ENCODE measurements around the gene BACH2. TPM values are rescaled to one million over a fixed set of nuclear protein-coding genes. Genes with fewer than 3 reads are reported as not detected.
"Not testable (repeated sequence)": the region's sequence is repeated elsewhere in the genome, so short reads cannot be mapped to it uniquely, and the experiment has no call there.

Gene BACH2
- total RNA-seq, 1 donor from 2014 or later: 4.3 TPM

DNA sequence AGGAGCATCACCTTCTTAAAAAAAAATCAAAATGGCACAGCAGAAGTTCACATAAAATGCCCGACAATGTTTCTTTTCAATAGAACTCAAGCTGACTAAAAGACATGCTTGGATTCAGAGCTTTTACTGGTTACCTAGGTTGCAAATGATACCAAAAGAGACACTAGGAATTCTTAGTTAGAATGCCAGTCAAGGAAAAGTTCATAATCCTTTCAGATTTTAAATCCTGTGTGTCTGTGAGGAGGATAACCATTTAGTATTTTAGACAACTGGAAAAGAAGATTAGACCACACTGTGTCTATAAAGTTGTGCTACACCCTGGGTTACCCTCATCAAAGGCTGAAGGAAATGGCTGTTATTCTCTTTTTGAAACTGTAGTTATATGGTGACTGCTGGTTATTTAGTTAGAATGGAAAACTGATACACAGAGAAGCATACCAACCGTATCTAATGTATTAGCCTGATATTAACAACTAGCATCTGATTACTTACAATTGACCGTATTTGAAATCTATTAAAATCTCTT, 262.8 kb downstream of the BACH2 start:
- DNase-seq (ENCODE audit: low spot score): no peak

DNA sequence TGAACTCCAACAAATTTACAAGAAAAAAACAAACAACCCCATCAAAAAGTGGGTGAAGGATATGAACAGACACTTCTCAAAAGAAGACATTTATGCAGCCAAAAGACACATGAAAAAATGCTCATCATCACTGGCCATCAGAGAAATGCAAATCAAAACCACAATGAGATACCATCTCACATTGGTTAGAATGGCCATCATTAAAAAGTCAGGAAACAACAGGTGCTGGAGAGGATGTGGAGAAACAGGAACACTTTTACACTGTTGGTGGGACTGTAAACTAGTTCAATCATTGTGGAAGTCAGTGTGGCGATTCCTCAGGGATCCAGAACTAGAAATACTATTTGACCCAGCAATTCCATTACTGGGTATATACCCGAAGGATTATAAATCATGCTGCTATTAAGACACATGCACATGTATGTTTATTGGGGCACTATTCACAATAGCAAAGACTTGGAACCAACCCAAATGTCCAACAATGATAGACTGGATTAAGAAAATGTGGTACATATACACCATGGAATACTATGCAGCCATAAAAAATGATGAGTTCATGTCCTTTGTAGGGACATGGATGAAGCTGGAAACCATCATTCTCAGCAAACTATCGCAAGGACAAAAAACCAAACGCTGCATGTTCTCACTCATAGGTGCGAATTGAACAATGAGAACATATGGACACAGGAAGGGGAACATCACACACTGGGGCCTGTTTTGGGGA, 264.0 kb downstream of the BACH2 start:
- not testable (repeated sequence) for DNase-seq (ENCODE audit: low spot score)

DNA sequence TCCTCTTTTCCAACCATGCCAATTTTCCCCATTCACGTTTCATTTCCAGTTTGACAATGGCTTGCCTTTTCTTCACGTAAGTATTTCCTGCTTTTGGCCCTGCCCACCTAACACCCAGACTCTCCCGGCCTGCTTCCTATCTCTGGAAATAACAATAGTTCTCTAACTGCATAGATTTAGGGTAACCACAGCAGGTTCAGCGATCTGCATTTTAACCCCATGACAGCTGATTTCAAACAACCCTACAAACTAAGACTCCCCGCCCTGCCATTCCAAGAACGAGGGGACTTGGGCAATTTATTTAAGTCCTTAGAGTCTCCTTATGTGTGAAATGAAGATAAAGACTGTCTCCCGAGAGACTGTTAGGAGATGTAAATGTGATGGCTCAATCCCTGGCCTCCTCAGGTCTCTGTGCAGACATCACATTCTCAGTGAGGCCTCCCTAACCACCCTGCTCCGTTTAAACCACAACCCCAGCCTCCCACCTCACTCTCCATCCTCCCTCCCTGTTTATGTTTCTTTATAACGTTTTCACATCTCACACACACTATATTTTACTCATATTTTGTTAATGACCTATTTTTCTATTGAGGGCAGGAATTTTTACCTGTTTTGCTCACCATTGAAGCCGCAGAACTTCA, 267.5 kb downstream of the BACH2 start:
- no peak for DNase-seq (ENCODE audit: low spot score)

DNA sequence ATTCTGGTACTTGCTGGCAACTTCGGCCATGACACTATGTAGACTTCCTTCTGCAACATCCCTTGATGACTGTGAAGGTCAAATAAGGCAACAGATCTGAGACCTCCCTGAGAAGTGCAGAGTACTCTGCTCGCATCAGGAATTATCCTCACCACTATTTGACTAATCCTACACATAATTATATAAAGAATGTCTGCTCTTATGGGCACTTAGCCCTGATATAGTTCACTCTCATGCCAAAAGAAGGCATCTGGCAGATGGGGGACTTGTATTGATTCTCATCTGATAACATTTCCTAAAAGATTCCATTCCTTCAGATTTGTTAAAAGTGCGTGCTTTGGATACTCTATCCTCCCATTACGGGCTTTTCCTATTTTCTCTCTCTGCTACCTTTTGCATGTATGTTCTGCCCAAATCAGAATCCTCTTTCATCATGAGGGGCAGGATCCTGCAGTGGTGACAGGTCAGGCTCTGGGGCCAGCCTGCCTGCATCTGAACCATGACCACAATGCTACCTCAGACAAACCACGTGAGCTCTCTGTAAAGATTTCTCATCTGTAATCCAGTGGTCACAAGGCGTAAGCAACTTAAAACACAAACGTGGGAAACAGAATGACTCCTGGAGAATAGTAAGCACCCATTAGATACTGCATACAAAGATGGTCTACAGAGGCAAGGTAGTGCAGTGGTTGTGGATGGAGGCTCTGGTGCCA, 268.4 kb downstream of the BACH2 start:
- no peak for DNase-seq (ENCODE audit: low spot score)

DNA sequence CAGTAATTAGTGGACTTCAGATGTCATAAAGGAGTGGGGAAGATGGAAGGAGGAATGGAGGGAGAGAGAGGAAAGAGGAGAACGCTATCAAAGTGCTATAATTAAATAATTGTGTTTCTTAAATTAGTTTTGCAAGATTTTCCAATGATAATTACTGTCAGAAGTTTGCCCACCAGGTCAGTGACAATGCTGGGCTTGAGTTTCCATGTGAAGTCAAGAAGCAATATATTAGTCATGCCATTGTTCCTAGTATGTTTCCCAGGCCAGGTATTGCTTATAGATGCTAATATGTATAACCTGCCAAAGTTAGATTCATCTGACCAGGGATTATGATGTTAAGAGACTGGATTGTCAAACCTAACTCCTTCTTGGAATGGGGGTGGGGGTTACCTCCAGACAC, 270.4 kb downstream of the BACH2 start:
- DNase-seq (ENCODE audit: low spot score): no peak

DNA sequence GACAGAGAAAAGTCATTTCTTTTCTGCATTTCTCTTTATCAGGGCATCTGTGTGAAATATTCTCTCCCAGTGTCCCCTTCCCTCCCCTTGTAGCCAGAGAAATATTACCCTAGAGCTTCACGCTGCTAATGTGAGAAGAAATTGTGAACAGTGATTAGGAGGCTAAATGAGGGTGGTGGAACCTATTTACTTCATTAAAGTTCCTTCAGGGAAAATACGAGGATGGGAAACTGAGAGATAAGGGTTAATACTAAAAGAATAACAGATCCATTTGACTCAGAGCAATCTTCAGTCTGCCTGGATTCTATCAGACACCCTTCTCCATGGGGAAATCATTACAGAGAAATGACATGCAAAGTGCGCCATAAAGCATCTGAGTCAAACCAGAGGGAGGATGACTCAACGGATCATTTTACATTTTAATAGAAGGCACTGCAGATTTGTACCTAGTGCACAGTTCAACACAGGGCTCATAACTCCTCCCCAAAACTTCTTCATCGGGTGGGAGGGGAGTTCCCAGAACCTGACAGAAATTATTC, 271.1 kb downstream of the BACH2 start:
- no peak for DNase-seq (ENCODE audit: low spot score)

DNA sequence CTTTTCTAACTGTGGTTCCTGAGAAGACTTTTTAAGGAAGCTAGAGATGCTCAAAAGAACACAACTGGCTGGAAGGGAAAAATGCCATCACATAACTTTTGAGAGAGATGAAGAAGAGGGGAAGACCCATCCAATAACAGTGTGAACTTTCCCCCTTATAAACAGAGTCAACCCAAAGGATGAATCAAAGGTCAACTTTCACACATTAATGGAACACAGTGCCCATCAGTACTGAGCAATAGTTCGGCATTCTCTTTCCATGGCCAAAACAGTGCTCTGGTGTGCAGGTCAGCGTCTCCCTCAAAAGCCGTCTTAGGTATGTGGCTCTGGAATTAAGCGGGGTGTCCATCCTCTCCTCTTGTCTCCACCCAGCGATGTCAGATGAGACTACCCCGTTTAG, 272.0 kb downstream of the BACH2 start:
- DNase-seq (ENCODE audit: low spot score): no peak

DNA sequence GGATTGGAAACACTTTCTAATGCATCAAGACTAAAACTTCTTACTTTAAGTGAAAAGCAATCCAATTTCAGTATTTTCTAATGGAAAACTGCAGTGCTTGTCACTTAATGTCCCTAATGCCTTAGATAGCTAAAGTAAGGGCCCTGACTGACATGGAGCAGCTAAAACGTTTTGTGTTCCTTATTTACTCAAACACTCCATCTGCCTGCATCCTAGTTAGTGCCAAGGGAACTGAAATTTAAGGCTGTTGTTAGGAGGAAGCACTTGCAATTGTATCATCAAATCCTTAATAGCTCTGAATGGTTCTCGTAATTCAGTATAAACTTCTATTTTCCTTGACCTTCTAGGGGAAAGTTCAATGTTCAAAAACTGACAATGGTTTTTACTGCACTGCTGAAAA, 274.9 kb downstream of the BACH2 start:
- DNase-seq (ENCODE audit: low spot score): no peak

DNA sequence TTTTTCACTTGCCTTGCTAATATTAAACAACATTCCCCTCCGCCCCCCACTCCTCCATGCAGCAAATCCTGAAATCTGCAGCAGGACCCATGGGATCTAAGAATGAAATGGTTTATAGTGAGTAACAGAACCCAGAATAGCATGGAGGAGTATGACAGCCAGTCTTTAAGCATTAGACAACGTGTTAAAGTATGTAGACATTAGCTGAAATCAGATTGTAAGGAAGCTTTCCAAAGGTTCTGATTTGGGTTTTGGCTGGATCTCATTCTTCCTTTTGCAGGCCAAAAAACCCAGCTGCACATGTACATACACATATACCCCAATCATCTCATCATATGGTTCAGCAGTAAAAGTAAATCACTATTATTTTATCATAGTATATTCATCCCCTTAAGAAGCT, 275.9 kb downstream of the BACH2 start:
- DNase-seq (ENCODE audit: low spot score): no peak

DNA sequence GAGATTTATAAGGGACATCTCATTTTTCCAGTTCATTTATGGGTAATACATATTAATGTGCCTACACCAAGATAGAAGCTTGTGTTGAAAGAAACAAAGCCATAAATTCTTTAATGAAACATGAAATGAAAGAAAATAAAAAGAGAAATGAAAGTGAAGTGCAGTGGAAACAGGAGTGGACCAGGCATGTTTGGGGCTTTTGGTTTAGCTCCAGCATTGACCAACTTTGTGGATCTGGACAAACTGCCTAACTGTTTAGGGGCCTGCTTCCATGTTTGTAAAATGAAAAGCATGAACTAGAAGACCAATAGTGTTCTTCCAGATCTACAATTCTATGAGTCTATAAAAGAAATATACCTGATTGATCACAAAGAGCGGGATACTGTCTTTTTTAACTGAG, 277.4 kb downstream of the BACH2 start:
- DNase-seq (ENCODE audit: low spot score): no peak

DNA sequence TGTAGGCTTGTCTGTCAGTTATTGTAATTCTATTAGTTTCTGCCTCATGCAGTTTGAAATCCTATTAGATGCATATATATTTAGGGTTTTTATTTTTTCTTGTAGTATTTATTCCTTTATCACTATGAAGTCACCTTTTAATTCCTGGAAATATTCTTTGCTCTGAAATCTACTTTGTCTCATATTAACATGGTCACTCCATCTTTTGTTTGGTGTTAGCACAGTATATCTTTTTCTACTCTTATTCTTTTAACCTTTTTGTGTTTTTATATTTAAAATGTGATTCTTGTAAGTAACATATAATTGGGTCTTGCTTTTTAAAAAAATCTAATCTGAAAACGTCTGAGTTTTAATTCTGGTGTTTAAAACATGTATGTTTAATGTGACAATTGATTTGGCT, 280.8 kb downstream of the BACH2 start:
- DNase-seq (ENCODE audit: low spot score): no peak

DNA sequence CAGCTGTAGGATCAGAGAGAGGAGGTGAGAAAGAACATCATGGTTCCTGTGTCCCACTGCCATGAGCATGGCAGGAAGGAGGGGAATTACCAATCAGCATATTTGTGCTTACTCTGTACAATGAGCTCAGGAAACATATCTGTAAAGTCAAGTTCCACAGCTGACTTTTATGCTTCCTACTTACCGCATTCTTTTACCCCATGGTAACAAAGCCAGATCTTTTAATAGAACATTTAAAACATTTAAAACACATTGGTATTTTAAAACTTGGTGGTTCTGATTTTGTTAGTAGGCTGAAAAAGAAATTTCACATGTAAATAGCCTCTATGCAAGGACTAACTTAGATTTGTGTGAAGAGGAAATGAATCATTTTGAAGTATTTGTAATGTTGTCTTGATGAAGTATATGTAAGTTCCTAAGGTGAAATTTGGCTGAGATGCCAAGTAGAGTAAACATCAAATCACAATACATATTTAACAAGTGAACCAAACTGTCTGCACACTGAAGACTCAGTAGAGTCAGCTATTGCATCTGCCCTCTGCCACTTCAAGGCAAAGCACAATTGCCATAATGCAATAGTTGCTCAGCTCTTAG, 287.6 kb downstream of the BACH2 start:
- DNase-seq (ENCODE audit: low spot score): no peak

DNA sequence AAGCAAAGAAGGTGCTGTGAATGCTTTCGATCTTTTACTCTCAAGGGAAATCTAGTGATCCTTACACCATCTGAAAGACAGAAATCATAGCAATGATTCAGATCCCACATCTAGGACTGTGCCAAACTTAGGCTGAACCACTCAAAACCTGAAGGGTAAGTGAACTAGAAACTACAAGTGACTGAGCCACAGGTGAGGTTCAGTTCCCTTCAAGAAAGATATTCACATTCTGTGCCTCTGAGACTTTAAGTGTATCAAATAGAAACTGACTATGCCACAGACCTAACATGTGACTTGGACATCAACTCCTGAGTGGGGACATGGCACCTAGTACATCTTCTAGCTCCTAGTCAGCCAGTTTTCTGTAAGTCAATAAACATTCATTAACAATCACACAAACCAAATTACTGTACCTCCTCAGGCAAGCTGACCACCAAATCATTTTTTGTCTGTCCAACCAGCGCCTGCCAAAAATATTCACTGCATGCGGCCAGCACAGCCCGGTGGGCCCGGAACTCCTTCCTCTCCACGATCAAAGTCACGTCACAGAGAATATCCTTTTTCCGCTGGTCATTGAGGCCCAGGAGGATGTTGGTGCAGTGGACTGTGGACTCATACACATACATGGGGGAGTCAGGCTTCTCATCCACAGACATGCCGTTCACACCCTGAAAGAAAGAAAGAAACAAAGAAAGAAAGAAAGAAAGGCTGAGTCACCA, 288.3 kb downstream of the BACH2 start:
- DNase-seq (ENCODE audit: low spot score): no peak

DNA sequence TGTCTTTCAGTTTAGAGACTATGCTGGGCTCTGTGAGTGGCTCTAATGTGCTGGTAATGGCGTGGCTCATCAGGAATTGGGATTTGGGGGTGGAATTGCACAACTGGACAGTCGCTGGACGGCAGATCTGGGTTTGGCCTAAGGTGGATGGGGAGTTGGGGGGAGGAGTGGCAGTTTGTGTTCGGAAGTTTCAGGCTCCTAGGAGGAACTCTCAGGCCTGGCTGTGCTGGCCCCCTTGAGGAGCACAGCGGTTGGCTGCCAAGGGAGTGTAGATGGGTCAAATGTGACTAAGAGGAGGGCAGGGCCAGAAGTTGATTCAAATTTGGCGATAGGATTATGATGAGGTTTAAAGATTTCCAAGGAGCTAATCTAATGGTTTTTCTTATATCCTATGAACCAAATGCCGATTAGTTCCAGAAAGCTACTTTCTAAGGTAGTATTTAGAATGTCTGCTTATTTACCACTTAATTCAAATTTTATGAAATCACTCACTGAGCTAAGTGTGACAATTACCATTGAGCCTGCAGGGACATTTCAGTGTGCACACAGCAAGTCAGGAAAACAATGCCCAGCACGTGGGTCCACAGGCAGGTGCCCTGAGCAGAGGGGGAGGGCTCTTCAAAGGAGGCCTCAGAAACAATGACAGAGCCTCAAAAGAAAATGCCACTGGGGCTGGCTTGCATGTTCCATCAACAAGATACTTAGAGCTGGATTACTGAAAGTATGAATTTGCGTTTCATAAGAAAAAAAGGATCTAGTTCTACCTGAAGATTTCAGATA, 291.4 kb downstream of the BACH2 start:
- DNase-seq (ENCODE audit: low spot score): no peak

DNA sequence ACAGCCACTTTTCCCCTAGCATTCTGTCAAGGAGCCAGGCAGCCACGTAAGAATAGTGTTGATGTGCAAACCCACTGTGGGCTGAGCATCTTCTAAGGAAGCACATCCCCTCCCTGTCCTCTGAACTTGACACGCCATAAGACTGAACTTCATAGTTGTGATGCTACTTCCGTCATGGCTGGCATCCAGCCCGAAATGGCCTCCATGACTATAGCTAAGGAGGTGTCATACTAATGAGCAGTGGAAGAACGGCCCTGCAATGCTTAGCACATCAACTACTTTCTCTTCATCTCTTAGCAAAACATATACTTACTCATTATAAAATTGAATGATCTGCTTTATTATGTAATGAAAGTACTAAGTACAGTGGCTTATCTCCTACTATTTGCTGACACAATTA, 292.1 kb downstream of the BACH2 start:
- DNase-seq (ENCODE audit: low spot score): no peak

DNA sequence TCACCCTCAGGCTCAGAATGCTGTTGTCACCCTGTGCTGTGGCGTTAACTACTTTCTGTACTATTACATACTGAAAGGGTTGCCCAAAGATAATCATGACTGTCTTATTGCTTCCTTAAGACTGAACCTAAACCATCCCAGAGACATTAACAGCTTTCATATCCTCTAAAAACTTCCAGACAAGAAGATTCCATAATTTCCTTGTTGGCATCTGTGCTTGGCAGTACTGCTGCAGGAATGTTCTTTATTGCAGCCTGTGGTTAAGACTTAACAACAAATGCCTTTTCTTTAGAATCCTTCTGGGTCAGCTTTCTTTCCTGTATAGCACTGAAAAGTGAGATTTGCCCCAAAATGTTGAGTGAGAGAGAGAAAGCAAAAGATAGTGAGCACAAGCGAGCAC, 292.7 kb downstream of the BACH2 start:
- no peak for DNase-seq (ENCODE audit: low spot score)

DNA sequence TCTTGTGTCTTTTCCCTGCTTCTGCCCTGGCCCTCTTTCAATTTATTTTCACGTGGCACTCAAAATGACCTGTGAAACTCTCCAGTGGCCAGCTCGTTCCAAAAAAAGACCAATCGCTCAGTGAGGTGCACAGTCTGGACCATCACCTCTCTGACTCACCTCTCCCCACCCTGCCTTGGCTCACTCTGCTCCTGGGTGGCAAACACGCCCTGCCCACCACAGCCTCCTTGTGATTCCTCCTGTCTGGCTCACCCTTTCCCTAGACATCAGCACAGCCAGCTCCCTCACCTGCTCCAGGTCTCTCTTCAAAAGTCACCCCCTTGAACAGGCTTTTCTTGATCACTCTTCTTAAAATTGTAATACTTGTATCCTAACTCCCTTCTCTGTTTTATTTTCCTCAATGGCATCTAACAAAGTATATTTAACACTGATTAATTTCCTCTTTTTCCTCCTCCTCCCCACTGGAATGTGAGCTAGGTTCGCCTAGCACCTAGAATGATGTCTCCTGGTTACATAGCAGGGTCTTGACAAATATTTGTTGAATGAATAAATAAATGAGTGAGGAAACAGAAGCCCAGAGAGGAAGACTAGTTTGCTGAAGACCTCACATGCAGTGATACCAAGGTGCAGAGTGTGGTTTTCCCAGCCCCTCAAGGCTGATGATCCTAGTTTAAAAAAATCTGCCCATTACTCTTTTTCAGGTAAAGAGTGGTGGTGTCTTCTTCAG, 293.4 kb downstream of the BACH2 start:
- no peak for DNase-seq (ENCODE audit: low spot score)

DNA sequence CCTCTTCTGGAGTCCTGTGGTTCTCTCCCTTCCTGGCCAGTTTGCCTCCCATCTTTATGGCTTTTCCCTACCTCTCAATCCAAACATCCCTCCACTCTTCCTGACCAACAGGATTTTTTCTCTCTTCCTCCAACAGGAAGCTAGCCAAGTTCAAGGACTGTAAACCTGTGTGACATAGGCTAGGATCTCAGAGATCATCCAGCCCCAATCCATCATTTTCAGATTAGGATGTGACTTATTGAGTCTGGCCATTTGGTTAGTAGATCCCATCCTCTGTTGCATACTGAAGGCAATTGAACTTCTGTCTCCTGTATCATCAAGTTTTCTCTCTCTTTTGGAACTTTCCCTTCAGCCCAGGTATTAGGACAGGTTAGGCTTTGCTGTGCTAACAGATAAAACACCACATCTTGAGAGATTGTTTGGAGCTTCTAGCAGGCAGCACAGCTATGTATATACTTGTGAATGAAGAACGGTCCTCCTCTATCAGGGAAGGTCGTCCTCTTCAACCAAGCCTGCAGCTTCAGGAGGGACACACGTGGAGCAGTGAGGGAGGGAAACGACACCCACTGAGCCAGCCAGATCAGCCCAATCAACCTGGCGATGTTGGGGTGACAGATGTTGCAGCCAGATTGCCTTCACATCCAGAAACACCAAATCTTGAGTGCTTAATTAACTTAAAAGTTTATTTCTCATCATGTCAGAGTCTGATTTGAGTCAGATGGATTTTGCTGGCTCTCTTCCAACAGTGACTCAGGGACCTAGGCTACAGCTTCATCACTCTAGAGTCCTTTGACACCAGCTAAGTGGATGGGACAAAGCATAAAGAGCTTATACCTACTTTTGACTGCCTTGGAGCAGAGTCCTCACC, 295.5 kb downstream of the BACH2 start:
- DNase-seq (ENCODE audit: low spot score): no peak

Measured in ureter (tissue), 1 donor.